Gastrocnemius medialis (tissue), 4 donors: ENCODE results near the gene OSM. TPM values are rescaled to one million over a fixed set of nuclear protein-coding genes. Genes with fewer than 3 reads are reported as not detected.

Source experiments
- ATAC-seq, 2 donors: fragments of 150-250 bp; one replicate each; pipeline ENCODE4 v1.9.1; 2016
- DNase-seq, 2 donors: peaks; one replicate each; pipeline ENCODE4 v3.0.0-alpha.2; 2019
- H3K27ac ChIP-seq, 4 donors: fragments of 200-600 bp; sonication (generic); 1 replicate in 1 of 4; 2 replicates in 3 of 4; pipeline ENCODE4 v1.5.1; 2016 to 2018; ENCODE audit warnings: mild to moderate bottlenecking in 2 of 4, moderate library complexity in 1 of 4
- H3K27me3 ChIP-seq, 3 donors: fragments of 200-600 bp; sonication (generic) in 2 of 3; 1 replicate in 1 of 3; 2 replicates in 2 of 3; pipeline versions ENCODE4 v1.5.1 to v1.6.0; 2016 to 2019; ENCODE audit warnings: mild to moderate bottlenecking in 1 of 3, moderate library complexity in 1 of 3
- H3K36me3 ChIP-seq, 2 donors: fragments of 200-600 bp; sonication (generic) in 1 of 2; one replicate each; pipeline ENCODE4 v1.5.1; 2017 to 2018
- H3K4me1 ChIP-seq, 2 donors: fragments of 200-600 bp; sonication (generic) in 1 of 2; one replicate each; pipeline ENCODE4 v1.5.1; 2016 to 2017; ENCODE audit warnings: mild to moderate bottlenecking in 2 of 2
- H3K4me3 ChIP-seq, 4 donors: fragments of 200-600 bp; sonication (generic) in 3 of 4; 1 replicate in 1 of 4; 2 replicates in 3 of 4; pipeline ENCODE4 v1.5.1; 2016 to 2019; ENCODE audit warnings: mild to moderate bottlenecking in 2 of 4
- H3K9me3 ChIP-seq, 3 donors: fragments of 200-600 bp; sonication (generic) in 2 of 3; 1 replicate in 1 of 3; 2 replicates in 2 of 3; pipeline ENCODE4 v1.5.1; 2016 to 2019
- POLR2A ChIP-seq, 2 donors: fragments of 450-650 bp; IDR thresholded peaks; one replicate each; pipeline ENCODE4 v1.6.1; 2017; ENCODE audit warnings: antibody characterized with exemption in 2 of 2, mild to moderate bottlenecking in 2 of 2, moderate library complexity in 2 of 2
- in situ Hi-C, 4 donors: fragments of 200-750 bp; cut with MboI; loops; one replicate each; pipeline versions ENCODE4 v1.15.0 to v1.8.0; 2017; ENCODE audit warnings: low sequenced_read_pairs in 4 of 4
- intact Hi-C: fragments of 100-400 bp; cut with DNase I; formaldehyde crosslinking; loops from one replicate; pipeline ENCODE4 v1.15.1; 2023; ENCODE audit warnings: low total_unique reads
- total RNA-seq, 4 donors: library from RNA; depleted of rRNA; stranded (reverse); fragments of >200 nt; gene quantifications; one replicate each; pipeline versions ENCODE4 v1.1.0 to v1.2.3, GENCODE V29; 2016
- TF ChIP-seq, protein P1 (sequence below), 5 experiments: fragments of 450-650 bp in 3 of 5; fragments of 200-600 bp in 2 of 5; sonication (generic) in 2 of 5; IDR thresholded peaks in 4 of 5; conservative IDR thresholded peaks in 1 of 5; 1 replicate in 4 of 5; 2 replicates in 1 of 5; pipeline ENCODE4 v1.5.1; 2016 to 2019; ENCODE audit warnings: antibody characterized with exemption in 5 of 5, mild to moderate bottlenecking in 3 of 5, moderate library complexity in 3 of 5

The OSM gene
- total RNA-seq, 4 donors from 2014 or later, result 0.53 TPM; not detected in 3

- peak overlapping the region in 1 of 4 donors; percentile 19 for H3K4me3 ChIP-seq
- H3K4me1 ChIP-seq, result no peaks in the 10 kb centered on the region
- TF ChIP-seq POLR2A (IDR thresholded peaks at IDR 0.05), result peak; percentile 13 to 21
- TF ChIP-seq, protein P1, sequence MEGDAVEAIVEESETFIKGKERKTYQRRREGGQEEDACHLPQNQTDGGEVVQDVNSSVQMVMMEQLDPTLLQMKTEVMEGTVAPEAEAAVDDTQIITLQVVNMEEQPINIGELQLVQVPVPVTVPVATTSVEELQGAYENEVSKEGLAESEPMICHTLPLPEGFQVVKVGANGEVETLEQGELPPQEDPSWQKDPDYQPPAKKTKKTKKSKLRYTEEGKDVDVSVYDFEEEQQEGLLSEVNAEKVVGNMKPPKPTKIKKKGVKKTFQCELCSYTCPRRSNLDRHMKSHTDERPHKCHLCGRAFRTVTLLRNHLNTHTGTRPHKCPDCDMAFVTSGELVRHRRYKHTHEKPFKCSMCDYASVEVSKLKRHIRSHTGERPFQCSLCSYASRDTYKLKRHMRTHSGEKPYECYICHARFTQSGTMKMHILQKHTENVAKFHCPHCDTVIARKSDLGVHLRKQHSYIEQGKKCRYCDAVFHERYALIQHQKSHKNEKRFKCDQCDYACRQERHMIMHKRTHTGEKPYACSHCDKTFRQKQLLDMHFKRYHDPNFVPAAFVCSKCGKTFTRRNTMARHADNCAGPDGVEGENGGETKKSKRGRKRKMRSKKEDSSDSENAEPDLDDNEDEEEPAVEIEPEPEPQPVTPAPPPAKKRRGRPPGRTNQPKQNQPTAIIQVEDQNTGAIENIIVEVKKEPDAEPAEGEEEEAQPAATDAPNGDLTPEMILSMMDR (IDR thresholded peaks at IDR 0.05 in 4 of 5, conservative IDR thresholded peaks at IDR 0.05 in 1 of 5), result no peak
- H3K27ac ChIP-seq, result peak overlapping the region in 1 of 4 donors; percentile 45
- in situ Hi-C loops (loop anchor here in 2 of 4 donors (10.0 kb wide), 2 partner anchors 119 to 129 kb away; partner anchors contain the start of genes RNF215 (in 1 of the 2) and SEC14L2 (in 1 of the 2)), intact Hi-C loops (no loop called here)
- H3K36me3 ChIP-seq, result no peaks in the 10 kb centered on the region
- no peaks in the 10 kb centered on the region for H3K27me3 ChIP-seq
- DNase-seq (no peak), ATAC-seq (no peak)
- H3K9me3 ChIP-seq, result no peaks in the 10 kb centered on the region
Observed at GRCh38 chr22:30265823-30266444, 717 bp downstream of the OSM start.

GRCh38 chr22:30265131-30265720, 1.4 kb downstream of the OSM start:
- intact Hi-C loops, result no loop called here
- DNase-seq (no peak), ATAC-seq (no peak)
- H3K4me3 ChIP-seq, result no peak overlapping the region
- no peaks in the 10 kb centered on the region for H3K9me3 ChIP-seq
- H3K4me1 ChIP-seq, result no peaks in the 10 kb centered on the region
- TF ChIP-seq, protein P1 (IDR thresholded peaks at IDR 0.05 in 4 of 5, conservative IDR thresholded peaks at IDR 0.05 in 1 of 5), result no peak
- TF ChIP-seq POLR2A (IDR thresholded peaks at IDR 0.05), result no peak
- H3K36me3 ChIP-seq, result no peaks in the 10 kb centered on the region
- H3K27me3 ChIP-seq, result no peaks in the 10 kb centered on the region
- in situ Hi-C loops, result loop anchor here in 2 of 4 donors (10.0 kb wide), 2 partner anchors 120 to 130 kb away; partner anchors contain the start of genes RNF215 (in 1 of the 2) and SEC14L2 (in 1 of the 2)
- H3K27ac ChIP-seq, result no peak overlapping the region

- Histone ChIP-seq H3K36me3 (no peaks in the 10 kb centered on the region), H3K4me1 (no peaks in the 10 kb centered on the region), H3K9me3 (no peaks in the 10 kb centered on the region), H3K4me3 (no peak overlapping the region), H3K27ac (no peak overlapping the region), H3K27me3 (no peaks in the 10 kb centered on the region)
- DNase-seq (no peak), ATAC-seq (no peak)
- in situ Hi-C loops, result loop anchor here (5.0 to 10.0 kb wide), 3 partner anchors 121 to 131 kb away; partner anchors contain the start of genes RNF215 (in 3 of the 4) and SEC14L2 (in 1 of the 4)
- TF ChIP-seq POLR2A (IDR thresholded peaks at IDR 0.05), result no peak
- TF ChIP-seq, protein P1 (IDR thresholded peaks at IDR 0.05 in 4 of 5, conservative IDR thresholded peaks at IDR 0.05 in 1 of 5), result no peak
- intact Hi-C loops, result loop anchor here (1.0 to 2.0 kb wide), 2 partner anchors 23 to 123 kb away; partner anchors contain the start of gene RNF215
Observed at GRCh38 chr22:30263883-30264282, 2.8 kb downstream of the OSM start.

GRCh38 chr22:30262917-30263741, 3.5 kb downstream of the OSM start:
- peak; percentile 39 to 50 for DNase-seq
- no peaks in the 10 kb centered on the region for H3K27me3 ChIP-seq
- intact Hi-C loops (loop anchor here (1.0 to 2.0 kb wide), 2 partner anchors 24 to 124 kb away; partner anchors contain the start of gene RNF215), in situ Hi-C loops (loop anchor here (5.0 to 10.0 kb wide), 3 partner anchors 122 to 132 kb away; partner anchors contain the start of genes RNF215 (in 3 of the 4) and SEC14L2 (in 1 of the 4))
- H3K27ac ChIP-seq, result no peak overlapping the region
- H3K4me1 ChIP-seq, result no peaks in the 10 kb centered on the region
- TF ChIP-seq POLR2A (IDR thresholded peaks at IDR 0.05), result no peak
- TF ChIP-seq, protein P1 (IDR thresholded peaks at IDR 0.05 in 4 of 5, conservative IDR thresholded peaks at IDR 0.05 in 1 of 5), result peak; percentile 92 to 97 (median 95)
- peak overlapping the region; percentile 10 to 46 (median 22) for H3K4me3 ChIP-seq
- H3K36me3 ChIP-seq, result no peaks in the 10 kb centered on the region
- H3K9me3 ChIP-seq, result no peaks in the 10 kb centered on the region
- peak; percentile 55 to 62 for ATAC-seq
